GM18873 (cell line): ENCODE measurements around the gene BICD2.

ENCODE experiments used
- ATAC-seq: cut with Tn5 transposase; IDR thresholded peaks from one replicate; pipeline ENCODE4 v1.9.1; 2021; ENCODE audit warnings: mild to moderate bottlenecking, moderate library complexity, moderate number of reproducible peaks; ENCODE audit not compliant: unreplicated experiment, low FRiP score

BICD2 gene

DNA sequence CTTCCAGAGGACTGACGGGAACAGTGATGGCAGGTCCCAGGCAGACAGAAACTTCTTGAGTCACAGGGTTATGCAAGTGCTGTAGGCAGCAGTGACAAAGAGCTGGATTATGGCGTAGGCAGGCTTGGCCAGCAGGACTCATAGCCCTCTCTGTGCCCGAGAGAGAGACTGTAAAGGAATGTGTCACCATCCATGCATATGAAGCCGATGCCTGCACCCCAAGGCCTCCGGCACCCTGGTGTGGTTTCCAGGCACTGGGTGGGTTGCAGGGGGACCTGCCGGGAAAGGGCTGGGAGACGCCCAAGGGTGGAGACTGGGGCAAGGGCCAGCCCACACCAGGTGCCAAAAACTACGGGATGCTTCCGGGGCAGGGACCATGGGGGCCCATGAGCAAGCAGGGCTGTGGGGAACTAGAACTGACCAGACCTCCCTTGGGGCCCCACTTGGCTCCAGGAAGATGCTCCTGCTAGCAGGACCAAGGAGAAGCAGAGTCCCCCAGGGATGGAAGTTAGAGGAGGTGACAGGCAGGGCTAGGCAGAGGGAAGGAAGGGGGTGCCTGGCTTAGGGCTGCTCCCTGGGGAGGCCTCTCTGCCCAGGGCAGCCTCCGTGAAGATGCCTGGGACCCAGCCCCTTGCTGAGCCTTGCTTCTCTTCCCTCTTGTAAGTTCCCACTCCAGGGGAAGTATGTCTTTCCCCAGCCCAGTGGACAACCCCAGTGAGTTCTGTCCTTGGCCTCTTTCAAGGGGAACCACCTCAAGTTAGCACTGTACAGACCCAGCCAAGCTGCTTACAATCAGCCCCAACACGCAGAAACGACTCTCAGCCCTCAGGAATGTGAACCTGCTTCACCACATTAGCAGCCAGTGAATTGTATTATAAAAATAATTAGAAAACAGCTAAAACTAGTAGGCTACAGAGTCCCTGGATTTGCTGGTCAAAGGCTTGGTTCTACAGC is 84.2 kb downstream of the BICD2 start:
- ATAC-seq = no peak

- ATAC-seq = no peak
Observed at GRCh38 chr9:92679413-92680165, 85.0 kb downstream of the BICD2 start.

DNA sequence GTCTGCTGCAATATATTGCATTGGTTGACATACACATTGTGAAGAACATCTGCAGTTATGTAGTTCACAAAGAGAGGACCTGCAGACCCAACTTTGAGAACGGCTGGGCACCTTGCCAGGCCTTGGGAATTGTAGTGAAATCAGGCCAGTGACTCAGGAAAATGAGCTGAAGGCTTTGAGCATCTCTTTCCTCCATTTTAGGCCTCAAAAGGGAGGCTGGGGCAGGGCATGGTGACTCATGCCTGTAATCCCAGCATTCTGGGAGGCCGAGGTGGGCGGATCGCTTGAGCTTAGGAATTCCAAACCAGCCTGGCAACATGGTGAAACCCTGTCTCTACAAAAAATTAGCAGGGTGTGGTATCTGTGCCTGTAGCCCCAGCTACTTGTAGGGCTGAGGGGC is 93.3 kb downstream of the BICD2 start:
- ATAC-seq = no peak

DNA sequence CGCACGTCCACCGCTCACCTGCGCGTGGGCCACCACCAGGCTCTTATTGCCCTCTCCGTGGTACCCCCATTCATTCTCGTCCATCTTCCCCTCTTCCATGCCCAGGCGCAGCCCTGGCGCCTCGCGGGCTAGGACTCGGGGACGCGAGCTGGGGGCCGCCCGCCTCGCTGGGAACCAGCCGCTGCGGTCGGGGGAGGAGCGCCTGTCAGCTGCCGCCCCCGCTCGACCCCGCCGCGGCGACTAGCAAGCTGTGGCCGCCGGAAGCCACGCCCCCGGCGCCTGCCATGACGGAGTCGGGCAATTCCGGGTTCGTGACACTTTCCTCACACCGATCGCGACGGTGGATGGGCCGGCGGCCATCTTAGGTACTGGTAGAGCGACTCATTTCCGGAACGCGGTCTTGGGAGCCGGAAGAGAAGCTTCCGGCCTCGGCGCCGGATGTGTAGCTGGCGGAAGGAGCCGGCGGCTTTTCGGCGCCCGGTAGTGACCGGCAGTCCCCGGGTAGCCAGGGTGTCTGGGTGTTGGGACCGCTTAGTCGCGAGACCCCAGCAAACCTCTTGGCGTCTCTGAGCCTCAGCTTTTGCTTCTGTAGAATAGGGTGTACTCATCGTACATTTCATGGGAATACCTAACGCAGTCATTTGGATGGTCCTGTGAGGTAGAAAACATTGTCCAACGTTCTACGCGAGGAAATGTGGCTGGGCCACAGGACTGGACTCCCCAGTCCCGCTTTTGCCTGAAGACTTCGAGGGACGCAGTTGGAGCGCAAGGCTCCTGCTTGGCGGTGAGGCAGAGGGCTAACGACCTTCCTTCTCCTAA is 94.5 kb downstream of the BICD2 start, which contains the start of gene IPPK:
TSS of gene IPPK (minus strand) at position 242 of the 819 bp plus-strand sequence. CDS start at position 99, 143 bp downstream.
- peak; percentile 90 for ATAC-seq

DNA sequence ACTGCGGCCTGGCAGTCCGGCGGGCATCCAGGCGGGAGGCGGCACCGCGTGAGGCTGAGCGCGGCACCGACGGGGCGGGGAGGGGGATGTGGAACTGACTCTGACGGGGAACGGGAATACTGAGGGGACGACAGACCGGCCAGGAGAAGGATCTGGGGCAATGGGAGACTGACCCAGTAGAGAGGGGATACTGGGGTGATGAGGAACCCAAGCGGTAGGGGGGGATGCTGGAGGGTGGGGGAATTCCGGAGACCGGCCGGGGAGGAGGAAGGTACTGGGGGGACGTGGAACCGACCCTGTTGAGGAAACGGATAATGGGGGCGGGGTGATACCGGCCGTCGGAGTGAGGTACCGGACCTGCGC is 95.1 kb downstream of the BICD2 start:
- ATAC-seq = peak; percentile 3

- no peak for ATAC-seq
Observed at GRCh38 chr9:92668746-92669526, 95.7 kb downstream of the BICD2 start.

DNA sequence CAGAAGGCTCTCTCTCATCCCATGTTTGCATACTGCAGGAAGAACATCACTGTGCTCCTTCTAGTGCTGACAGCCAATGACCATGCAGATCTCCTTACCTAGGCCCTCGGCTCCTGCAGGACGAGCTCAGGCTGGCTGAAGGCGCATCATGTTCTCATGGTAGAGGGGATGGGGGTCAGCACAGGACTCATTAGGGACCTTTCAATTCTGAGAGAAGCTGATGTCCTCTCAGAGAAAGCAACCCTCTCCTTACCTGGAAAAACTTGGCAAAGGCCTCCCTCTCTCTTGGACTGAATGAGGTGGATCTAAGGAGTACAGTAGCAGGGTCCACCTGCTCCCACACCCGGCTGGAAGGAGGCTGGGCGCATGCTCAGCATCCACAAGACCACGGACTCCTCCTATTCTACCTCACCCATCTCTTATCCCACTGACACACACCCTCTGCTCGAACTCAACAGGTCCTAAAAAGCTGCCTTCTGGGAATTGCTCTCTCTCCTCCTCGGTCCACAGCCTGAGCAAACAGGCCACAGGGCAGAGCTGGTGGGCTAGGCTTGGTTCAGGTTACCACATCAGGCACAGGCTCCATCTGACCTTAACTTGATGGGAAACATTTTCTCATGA is 97.6 kb downstream of the BICD2 start:
- no peak for ATAC-seq

DNA sequence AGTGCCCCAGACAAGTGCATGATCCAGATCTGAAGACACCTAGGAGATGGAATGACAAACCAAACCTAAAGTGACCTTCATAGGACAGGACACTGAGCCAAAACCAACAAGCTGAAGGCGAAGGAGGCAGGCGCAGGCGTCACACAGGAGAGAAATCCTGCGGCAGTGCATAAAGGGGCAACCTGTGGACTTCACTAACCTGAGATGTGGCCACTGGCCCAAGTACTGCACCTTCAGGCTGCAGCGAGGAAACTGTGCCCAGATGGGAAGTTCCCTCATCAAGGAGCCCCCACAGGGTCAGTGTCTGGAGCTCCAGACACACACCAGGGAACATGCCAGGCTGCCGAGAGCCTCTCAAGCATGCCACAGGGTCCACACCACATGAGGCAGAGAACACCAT is 98.4 kb downstream of the BICD2 start:
- no peak for ATAC-seq

DNA sequence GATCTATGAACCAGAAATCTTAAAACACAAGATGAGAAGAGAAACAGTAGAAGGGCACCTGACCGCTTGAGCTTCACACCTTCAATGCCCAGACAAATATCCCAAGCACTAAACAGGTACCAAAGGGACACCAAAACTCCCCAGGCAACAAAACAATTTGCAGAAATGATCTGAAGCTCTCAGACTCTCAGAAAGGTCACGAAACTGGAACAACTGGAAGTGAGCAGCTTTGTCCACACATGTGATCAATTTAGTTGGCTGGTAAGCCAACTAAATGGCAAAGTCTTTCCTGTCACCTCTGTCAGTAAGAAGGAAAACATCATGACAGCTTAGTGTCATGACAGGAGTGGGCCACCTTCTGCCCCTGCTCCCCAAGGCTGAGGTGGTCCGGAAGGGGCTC is 98.8 kb downstream of the BICD2 start:
- ATAC-seq = no peak

GRCh38 chr9:92664394-92665152 is 100.1 kb downstream of the BICD2 start:
- no peak for ATAC-seq

DNA sequence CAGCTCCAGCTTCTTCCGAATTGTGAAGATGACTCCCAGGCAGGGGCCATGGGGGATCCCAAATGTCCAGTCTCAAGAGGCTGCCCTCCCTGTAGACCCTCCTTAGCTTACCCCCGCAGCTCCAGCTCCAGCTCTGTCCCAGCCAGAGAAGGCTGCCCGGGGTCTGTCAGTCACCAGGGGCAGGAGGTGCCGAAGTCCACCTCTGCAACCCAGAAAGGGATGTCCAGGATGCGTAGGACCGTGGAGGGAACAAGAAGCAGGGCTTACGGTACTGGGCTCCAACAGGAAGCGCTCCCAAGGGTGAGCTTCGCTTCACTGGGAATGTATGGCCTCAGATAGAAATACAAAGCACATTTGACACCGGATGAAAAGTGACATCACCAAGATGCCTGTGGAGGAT is 100.7 kb downstream of the BICD2 start:
- no peak for ATAC-seq

DNA sequence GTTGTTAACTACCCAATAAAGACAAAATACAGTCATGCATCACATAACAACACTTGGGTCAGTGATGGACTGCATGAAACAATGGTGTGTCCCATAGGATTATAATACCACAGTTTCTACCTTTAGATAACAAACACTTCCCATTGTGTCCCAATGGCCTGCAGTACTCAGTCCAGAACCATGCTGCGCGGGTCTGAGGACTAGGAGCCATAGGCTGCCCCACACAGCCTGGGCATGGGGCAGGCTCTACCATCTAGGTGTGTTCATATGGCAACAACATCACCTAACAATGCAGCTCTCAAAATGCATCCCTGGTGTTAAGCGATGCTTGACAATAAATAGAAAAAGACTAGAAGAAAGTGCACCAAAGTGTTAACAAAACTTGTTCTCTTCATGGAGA is 101.5 kb downstream of the BICD2 start:
- no peak for ATAC-seq

DNA sequence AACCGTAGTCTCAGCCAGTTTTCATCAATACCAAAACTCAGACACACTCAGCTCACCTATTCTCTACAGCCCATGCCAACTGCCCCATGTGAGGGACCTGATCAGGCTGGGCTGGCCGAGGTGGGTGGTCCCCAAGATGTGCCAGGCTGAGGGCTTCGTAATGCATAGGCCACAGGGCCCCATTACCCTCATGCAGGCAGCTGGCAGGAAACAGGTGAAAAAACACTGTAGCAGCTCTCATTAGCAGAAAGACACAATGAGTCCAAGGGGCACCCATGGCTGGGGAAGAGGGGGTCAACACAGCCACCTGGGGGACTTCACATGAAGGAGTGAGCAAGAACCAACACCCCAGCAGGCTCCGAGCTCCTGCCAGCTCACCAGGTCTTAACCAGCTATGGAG is 102.9 kb downstream of the BICD2 start:
- ATAC-seq = no peak
